ENCODE data around the gene PSMD6.

PSMD6 gene

DNA sequence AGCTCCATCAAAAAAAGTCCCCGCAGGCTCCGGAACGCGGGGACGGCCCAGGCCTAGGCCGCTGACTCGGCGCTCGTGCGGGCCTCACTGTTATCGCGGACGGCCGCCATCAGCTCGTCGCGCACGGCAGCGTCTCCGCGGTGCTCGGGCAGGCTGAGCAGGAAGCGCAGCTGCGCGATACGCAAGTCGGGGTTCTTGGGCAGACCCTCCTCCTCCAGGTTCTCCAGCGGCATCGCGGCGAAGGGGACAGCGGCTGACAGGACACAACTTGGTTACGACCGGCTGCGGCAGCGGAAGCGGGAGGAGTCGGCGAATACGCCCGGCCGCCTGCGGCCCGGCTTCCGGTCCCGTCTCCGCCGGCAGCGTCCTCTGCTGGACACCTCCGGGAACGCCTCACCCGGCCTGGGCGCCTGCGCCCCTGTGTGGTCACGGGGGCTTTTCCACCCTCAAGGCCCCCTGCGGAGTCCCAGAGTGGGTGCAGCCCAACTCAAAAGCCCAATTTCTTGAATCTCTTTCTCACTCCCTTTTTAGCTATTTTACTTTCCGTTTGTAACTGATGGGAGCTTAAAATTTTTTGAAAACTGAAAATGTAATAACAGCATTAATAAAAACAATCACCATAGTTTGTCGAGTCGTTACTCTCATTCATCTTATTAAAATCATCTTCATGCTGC lies at the start of gene PSMD6:
Gene PSMD6, minus strand, starts transcription at position 308 of the 674 bp plus-strand sequence. Its CDS starts 75 bp downstream, at position 233.
- DNase-seq, result peak; percentile 83 to 93 (median 90)

DNA sequence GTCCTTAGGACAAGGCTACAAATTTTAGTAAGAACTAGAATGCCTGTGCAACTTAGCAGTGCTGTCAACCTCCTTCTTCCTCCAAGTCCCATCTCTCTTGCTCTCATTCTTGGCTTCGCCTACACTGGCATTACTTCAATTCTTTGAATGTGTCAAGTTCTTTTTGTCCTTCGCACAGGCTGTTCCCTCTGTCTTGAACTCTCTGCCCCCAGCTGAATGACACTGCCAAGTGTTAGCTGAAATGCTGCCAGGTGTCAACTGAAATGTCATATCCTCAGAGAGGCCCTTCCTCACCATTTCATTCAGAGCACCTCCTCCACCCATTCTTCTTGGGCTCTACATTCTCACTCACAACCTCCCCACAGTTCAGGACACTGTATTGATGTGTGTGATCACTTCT lies 48.8 kb upstream of the PSMD6 start:
- DNase-seq, result no peak

DNA sequence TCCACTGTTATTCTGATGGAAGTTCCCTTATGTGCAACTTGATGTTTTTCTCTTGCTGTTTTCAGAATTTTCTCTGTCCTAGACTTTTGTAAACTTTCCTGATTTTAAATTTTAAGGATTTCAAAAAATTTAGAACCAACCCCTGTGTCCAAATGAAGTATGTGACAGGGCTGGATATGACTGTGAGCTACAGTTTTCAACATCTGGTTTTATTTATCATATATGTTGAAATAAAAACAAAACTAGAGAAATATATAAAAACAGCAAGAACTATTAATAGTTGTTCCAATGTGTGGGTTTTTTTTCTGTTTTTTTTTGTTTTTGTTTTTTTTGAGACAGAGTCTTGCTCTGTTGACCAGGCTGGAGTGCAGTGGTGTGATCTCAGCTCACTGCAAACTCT lies 47.4 kb upstream of the PSMD6 start:
- DNase-seq, result no peak

DNA sequence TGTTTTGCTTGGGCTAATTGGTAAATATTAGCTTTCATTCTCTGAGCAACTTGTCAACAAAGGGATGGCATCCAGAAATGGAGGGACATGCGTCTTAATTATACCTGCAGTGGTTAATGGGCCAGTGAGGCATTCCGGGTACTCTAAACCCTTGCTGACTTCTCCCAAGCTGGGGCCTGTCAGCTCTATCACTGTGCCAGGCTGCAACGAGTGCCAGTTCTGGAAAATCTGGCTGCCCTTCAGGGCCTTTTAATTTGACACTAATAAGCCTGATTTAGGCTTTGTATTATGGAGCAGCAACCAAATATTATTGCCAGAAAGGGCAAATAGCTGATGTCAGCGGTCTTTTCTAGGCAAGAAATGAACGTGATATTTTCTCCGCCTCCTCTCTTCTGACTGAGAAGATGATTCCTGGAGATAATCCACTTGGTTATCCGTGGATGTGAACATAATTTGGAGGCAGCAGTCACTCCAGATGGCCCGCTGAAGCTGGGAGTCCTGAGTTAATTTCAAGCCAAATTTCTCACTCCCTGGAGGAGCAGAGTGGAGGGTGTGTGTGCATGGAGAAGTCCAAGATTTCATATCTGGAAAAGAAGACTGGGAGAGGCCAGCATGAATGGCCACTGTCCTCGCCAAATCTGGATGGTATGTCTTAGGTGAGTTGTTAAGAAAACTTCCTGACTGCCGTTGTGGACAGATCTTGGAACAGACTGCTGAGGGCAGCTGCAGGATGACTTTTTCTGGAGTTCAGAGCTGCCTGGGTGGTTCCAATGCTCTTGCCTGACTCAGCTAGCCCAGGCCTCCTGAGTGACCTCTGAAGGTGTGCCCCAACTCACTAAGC lies 44.4 kb upstream of the PSMD6 start:
- no peak for DNase-seq

DNA sequence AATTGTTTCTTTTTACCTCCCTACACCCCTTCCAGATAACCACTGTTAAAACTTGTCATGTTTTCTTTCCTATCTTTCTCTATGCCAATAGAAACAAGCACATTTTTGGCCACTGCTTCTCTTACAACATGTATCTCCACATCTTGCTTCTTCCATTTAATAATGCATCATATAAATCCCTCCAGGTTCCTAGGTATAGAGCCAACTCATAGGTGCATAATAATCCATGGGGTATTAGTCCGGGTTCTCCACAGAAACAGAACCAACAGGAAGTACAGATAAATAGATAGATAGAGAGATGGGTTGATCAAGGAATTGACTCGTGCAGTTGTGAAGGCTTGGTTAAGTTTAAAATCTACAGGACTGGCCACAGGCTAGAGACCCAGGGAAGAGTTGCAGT lies 41.5 kb upstream of the PSMD6 start:
- no peak for DNase-seq

DNA sequence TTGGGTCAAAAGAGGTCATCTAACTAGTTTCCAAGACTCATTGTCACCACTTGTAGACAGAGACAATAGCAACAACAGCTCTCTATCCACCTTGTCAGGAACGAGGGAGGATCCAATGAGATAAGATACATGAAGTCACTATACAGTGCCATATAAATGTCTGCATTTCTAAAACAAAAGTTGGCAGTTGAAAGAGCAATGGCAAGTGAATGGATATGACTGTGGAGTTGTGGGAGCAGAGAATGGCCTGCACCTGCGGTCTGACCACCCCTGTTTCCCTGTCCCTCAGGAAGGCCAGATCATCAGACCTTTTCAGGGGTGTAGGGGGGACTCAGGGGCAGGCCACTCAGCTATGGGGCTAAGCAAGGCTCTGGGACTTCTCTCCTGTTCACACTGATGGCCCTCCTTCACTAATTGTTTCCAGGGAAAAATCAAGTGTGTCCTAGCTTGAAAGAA lies 40.7 kb upstream of the PSMD6 start:
- DNase-seq, result no peak

DNA sequence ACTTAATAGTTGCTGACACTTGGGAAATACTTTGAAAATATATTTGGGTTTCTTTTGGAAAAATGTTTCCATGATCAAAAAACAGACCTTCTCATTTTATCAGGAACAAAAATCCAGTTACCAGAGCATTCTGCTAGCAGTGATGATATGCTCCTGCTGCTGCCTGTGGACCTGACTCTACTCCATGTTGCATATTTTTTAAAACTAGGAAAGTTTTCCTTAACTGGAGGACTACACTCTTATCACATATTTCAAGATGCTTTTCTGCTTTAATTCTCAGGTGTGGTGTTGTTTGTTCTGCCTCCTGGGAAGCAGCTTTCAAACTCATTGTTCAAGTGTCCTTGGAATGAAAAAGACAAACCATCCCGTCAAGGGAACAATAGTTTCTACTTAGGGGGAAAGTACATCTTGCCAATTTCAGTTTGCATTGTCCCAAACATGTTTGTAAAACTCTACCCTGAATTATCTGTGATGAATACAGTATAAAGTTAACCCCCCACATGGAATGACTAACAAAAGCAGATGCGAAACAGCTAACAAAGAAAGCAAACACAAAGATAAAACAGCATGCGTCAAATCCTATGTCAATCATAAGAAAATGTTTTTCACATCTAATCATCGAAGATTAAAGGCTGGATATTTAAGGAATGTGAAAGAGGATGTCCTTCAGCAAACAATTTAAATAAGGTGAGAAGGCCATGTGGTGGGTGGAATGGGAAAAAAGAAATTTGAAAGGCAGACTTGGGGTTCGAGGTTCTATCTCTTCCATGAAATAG lies 40.1 kb upstream of the PSMD6 start:
- no peak for DNase-seq

DNA sequence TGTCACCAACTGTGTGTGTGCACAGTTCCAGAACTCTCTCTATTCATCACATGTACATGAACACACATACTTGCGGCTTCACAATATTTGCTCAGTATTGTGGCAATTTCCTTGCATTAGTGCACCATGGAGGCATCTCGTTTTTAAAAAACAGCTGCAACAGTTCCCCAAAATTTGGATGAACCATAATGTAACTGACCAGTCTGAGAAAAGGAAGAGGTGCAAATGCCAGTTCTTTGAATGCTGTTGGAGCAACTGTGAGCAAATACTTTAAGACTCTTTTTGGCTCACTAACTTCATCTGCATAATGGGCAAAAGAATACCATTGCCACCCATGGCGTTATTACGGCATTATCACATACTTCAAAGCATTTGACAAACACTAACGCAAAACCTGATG lies 38.3 kb upstream of the PSMD6 start:
- no peak for DNase-seq

DNA sequence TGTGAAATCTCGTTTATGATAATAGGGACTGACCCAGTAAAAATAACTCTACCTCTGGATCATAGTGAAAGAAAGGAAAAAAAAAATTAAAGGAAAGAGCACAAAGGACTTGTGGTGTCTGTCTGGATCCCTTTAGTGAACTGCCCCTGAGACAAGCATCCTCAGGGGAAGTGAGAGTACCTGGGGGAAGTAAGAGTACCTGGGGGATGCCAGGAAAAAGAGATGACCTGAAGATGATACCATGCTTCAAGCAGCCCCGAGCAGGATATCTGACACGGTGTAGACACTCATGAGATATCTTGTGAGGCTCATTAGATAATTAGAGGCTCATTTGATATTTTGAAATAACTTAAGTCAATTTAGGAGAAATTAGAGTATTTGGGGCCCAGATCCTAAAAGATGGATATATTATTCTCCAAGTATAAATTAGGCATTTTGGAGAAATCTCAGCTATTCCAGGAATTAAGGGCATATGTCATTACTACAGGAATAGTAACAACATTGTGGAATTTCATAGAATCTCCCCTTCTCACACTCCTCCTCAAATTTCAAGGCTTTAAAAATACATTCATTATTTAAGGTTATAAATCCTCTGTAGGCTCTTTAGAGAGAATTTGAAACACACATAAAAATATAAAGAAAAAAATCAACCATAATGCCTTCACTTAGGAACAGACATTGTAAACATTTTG lies 36.3 kb upstream of the PSMD6 start:
- DNase-seq, result no peak

DNA sequence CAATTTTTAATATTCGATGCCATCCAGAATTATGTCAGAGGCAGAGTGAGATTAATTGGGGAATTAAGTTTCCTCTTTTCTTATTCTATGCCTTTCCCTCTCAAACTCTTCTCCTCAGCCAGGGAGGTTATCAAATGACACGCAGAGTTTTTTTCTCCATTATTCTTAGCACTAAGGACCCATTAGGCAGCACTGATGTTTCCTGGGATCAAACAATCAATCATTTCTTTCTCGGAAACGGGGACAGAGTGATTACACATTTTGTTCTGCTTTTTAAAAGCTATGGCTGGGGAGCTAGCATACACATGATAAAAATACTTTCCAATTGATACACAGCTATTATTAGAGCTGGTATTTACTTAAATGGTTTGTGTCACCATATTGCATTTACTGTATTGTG lies 35.3 kb upstream of the PSMD6 start:
- no peak for DNase-seq

DNA sequence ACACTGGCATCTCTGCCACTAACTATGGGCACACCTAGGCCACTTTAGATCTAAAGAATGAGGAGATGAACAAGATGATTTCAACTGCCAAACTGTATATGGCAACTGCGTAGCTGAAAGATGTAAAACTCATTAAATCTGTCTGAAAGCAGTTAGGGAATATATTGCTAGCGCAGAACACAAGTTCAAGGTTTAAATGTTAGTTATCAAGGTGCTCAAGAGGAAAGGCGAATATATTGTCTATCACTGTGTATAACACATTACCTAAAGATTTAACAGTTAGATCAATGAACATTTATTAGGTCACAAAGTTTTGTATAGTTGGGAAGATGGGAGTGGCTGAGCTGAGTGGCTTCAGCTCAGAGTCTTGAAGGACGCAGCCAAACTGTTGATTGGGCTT lies 33.9 kb upstream of the PSMD6 start:
- no peak for DNase-seq

DNA sequence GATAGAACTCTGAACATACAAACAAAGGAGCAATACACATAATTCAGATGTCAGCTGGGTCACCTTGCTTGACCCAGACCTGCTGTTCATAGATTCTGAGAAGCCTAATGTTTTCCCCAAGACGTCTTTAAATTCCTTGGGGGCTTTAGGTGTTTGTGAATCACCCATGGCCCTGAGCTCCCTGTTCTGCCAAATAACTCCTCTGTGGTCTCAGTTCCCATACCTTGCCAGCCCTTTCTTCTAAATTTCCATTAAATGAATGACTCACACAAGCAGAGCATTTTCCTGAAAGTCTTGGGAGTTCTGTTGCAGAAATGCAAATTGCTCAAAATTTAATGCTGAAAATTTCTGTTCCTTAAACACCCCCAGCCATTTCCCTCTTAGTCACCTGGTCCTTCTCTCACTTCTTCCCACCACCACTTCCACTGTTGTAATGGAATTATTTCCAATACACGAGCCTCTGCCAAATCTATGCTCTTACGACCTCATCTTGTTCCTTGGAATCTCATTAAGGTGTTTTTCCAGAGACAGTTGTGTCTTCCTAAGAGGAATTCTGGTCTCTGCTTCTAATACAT lies 33.4 kb upstream of the PSMD6 start:
- no peak for DNase-seq

DNA sequence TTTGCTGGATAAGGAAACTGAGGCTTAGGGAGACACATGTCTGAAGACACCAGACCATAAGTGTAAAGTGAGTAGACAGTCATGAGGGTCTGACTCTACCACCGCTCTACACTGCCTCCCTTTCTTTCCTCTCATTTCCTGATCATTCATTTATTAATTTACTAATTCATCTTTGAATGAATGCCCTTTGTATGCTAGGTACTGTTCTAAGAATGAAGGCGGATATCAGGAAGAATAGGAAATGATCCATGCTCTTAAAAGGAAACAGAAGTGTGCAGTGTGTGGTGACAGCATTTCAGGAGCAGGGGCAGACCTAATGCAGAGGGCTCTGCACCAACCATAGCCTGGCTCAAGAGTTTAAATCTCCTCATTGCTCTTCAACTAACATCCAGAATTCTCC lies 31.8 kb upstream of the PSMD6 start:
- DNase-seq, result no peak

DNA sequence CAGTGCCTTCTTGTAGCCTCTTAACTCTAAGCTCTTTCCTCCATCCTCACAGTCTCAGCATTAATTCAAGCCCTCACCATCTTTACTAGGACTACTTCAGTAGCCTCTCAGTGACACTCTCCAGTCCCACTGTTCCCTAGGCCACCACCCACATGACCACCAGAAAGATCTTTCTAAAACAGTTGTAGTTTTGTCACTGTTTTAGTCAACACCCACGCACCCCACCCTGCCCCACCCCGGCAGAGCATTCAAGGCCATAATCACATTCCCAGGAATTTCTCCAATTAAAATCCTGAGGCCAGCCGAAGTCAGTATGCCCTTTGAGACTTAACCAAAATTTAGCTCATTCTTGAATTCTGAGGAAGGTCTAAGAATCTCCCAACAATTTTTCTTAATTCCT lies 31.2 kb upstream of the PSMD6 start:
- DNase-seq, result no peak

DNA sequence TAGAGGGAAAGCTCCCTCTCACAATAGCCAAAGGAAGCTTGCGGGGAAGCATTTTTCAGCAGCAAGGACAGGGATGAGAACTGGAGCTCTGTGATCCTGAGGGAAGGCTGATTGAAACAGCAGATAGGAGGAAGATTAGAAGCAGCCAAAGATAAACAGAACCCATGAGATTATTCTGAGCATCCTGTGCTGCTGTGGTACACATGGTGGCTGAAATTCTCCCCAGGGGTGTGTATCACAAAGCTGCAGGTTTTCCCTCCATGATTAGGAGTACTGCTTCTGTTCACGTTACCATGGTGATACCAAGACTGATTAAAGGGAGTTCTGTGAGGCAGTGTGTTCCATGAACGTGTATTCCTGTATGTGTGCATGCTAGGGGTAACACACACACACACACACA lies 30.3 kb upstream of the PSMD6 start:
- no peak for DNase-seq

DNA sequence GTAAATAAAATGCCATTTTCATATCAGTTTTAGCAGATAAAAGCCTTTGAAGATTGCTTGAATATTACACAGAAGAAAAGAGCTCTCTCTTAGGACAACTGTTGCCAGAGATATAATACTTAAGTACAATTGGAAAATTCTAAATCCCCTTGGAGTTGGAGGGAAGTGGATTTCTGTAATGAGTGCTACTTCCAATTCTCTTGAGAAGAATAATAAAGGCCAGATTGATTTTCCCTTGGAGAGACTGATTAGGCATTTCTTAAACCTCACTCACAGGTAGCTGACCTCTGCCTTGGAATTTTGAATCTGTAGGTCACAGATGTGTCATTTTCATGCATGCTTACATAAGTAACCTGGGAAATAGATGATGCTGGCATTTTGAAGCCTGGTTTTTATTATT lies 29.8 kb upstream of the PSMD6 start:
- DNase-seq, result no peak

DNA sequence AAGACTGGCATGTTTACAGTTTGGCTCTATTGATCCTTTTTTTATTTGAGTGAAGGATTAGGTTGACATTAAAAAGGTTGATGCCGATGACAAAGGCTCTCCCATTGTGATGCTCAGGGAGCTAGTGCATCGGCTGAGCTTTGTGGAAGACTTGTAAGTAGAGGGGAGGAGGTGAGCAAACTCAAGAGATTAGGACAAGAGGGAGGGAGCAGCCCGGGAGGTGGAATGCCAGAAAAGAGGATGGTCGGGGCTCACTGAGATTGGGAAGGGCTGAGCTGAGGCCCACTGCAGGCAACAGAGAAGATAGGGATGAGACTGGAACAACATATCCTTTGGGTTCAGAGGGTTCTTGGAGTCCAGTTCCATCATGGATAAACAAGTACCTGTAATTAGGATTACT lies 26.5 kb upstream of the PSMD6 start:
- no peak for DNase-seq

DNA sequence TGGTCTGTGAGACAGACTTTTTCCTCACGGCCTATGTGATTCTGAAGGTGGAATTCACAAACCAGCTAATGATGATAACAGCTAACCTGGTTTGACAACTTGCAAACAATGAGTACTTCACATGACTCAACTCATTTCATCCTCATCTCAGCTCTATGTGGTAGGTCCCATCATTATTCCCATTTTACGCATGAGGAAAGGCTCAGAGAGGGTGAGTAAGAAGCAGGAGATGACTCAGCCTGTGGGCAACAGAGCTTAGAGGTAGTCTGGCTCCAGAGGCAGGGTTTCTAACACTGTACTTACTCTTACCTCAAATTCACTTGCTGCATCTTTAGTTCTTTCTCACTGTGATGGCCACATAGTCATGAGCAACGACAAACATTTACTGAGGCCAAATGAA lies 25.8 kb upstream of the PSMD6 start:
- DNase-seq, result no peak

DNA sequence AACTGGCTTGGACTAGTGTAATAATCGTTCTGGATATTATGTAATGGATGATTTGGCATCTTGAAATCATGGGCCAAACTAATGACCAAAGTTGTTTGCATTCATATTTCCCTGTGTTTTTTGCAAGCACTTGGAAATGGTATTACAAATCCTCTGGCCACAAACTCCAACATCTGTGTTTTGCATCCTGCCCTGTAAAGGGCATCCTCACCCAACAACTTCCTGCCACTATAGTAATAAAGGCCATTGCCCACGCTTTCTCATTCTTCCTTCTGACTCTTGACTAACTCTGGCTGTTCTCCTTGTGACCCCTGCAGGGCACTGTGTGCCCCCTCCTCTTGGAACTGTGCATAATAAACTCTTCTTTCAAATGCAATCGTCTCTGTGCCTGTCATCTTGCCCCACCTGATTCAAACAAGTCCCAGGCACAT lies 25.4 kb upstream of the PSMD6 start:
- DNase-seq, result no peak

DNA sequence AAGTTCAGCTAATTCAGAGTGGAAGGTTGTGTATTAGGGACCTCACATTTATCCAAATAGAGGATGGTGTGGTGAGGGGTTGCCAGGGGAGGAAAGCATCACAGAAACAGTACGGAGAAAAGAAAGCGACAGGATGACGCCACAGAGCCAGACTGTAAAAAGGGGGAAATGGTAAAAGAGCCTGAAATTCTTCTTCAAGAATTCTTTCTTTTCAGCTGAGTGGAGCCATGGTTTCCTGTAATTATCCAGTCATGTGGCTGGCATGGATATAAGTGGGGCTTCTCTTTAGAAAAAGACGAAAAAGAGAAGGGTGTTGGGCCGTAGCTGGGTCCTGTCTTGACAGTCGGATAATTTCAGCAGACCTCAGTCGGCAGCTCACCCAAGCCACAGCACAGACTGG lies 24.5 kb upstream of the PSMD6 start:
- DNase-seq, result no peak

DNA sequence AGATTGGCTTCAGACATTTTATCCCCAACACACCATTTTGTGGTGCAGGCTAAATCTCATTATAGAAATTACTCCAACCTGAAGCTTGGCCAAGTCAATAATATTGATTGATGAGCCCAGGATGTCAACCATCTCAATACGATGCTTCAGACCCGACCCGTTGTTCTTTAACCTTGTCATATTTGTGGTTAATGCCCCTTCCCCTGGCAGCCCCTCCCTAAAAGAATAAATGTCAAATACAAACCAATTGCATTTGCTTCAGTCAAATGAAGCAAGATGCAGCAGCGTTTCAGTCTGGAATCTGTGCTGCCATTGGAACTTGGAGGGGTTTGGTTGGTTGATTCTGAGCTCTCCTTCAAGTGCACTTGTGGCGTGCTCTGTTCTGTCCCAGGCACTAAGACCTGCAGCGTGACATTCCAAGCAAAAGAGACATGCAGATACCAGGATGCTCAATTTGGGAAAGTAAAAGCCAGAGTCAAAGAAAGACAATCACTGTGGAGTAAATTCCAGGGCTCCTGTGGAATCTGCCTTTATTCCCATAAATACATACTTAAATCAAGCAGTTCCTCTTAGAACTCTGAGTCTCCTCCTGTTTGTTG lies 23.8 kb upstream of the PSMD6 start:
- DNase-seq, result no peak

DNA sequence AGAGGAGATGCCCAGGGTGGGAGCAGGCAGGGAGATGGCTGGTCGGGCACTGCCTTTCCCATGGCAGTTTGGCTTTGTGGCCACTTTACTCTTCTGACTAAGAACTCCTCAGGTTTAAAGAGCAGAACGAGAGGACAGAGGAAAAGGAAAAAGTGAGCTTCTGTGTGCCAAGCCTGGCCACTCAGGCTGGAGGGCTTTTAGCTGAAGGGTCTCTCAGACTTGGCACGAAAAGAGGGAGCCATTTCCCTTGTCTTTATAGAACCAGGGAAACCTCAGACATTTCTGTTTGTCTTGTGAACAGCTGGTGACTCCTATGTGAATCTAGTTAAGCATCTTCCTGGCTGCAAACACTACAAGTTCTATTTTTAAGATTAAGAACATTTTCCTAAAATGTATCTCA lies 23.3 kb upstream of the PSMD6 start:
- no peak for DNase-seq

Measured in activated CD4-positive, CD25-positive, alpha-beta regulatory T cell (primary cell).